ENCODE measurements around the gene LANCL2. TPM values are rescaled to one million over a fixed set of nuclear protein-coding genes. Genes with fewer than 3 reads are reported as not detected.

The LANCL2 gene
- total and polyA plus RNA-seq, 8 donors: 4.9 to 25.9 (median 16.4) TPM

DNA sequence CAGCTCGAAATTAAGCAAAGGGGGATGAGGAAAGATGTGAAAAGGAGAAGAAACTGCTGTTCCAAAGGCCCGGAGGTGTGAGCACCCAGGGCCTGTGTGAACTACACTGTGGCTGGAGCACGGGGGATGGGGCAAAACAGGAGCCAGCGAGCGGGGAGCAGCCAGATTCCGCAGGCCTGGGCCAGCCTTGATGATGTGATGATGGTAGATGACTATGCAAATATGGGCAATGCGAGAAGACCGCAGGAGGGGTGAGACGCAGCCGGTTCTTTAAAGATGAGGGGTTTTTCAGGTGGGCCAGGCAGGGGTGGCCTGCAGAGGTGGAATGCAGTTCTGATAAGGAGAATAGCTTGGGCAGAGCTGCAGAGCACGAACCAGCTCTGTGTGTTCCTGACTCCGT, 61.5 kb downstream of the LANCL2 start:
- TF ChIP-seq, protein P1, sequence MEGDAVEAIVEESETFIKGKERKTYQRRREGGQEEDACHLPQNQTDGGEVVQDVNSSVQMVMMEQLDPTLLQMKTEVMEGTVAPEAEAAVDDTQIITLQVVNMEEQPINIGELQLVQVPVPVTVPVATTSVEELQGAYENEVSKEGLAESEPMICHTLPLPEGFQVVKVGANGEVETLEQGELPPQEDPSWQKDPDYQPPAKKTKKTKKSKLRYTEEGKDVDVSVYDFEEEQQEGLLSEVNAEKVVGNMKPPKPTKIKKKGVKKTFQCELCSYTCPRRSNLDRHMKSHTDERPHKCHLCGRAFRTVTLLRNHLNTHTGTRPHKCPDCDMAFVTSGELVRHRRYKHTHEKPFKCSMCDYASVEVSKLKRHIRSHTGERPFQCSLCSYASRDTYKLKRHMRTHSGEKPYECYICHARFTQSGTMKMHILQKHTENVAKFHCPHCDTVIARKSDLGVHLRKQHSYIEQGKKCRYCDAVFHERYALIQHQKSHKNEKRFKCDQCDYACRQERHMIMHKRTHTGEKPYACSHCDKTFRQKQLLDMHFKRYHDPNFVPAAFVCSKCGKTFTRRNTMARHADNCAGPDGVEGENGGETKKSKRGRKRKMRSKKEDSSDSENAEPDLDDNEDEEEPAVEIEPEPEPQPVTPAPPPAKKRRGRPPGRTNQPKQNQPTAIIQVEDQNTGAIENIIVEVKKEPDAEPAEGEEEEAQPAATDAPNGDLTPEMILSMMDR (IDR thresholded peaks at IDR 0.05): no peak
- 75 to 86% (median 84%) methylated on average over 12 of the region's 12 CpGs for WGBS, 5 donors

DNA sequence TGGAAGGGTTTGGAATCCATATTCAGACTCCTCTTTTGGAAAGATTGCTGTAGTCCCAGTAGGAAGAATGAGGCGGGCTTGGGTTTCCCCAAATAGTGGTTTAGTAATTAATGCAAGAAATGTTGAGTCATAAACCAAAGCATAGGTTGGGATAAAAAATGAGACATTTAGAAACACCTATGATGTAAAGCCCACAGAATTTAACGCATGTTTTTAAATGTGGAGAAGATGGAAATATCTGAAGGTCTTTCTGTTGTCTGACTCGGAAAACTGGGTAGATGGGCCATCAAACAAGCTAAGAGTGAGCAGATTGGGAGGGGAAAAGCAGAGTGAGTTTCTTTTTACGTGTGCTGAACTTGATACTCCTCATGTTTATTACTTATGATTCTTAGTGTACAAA, 62.2 kb downstream of the LANCL2 start:
- Histone ChIP-seq H3K4me3 (no peak overlapping the region), H3K27me3 (no peaks in the 10 kb centered on the region), H3K27ac (no peak overlapping the region), H3K9me3 (no peaks in the 10 kb centered on the region), H3K4me1 (peaks cover 6 to 26% (median 19%) of the 10 kb centered on the region in 4 donors), H3K36me3 (peaks cover 0 to 35% (median 26%) of the 10 kb centered on the region in 4 donors)
- intact Hi-C loops (cut with DNase I; ENCODE audit: low total_unique reads): no loop called here
- WGBS, 5 donors: 60 to 77% (median 68%) methylated on average over 4 of the region's 4 CpGs
- no peak for DNase-seq
- TF ChIP-seq EP300 (IDR thresholded peaks at IDR 0.05) (no peak), POLR2AphosphoS5 (IDR thresholded peaks at IDR 0.05) (no peak), POLR2A (IDR thresholded peaks at IDR 0.05) (no peak)
- TF ChIP-seq, protein P1 (IDR thresholded peaks at IDR 0.05): no peak

More for the DNA sequence above, 61.5 kb downstream of the LANCL2 start:
- peaks cover 0 to 35% (median 24%) of the 10 kb centered on the region in 4 donors for H3K36me3 ChIP-seq
- intact Hi-C loops (cut with DNase I; ENCODE audit: low total_unique reads): no loop called here
- no peak for DNase-seq
- no peaks in the 10 kb centered on the region for H3K9me3 ChIP-seq
- no peaks in the 10 kb centered on the region for H3K27me3 ChIP-seq
- H3K27ac ChIP-seq: no peak overlapping the region
- peaks cover 2 to 19% (median 15%) of the 10 kb centered on the region in 4 donors for H3K4me1 ChIP-seq
- H3K4me3 ChIP-seq: no peak overlapping the region

DNA sequence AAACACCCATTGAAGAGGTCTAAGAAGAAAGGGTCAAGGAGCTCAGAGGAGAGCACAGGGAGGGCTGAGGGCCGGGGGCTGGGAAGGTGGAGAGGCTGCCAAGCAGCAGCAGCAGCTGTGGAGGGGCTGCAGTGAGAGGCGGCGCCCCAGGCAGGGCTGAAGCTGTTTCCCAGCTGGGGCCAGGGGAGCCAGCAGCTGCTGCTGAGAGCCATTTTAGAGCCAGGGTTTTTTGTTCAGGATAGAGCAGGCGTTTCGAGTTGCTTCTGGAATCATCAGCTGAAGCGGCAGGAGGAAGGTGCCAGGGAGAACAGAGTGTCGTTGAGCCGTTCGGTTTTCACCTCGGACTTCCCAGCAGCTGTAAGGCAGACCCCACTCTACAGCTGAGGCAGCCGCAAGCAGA, 62.7 kb downstream of the LANCL2 start:
- Histone ChIP-seq H3K36me3 (peaks cover 0 to 35% (median 26%) of the 10 kb centered on the region in 4 donors), H3K27ac (no peak overlapping the region), H3K27me3 (no peaks in the 10 kb centered on the region), H3K9me3 (no peaks in the 10 kb centered on the region), H3K4me3 (no peak overlapping the region), H3K4me1 (peaks cover 11 to 30% (median 23%) of the 10 kb centered on the region in 4 donors)
- WGBS, 5 donors: 64 to 88% (median 82%) methylated on average over 11 of the region's 11 CpGs
- DNase-seq: peak in 1 of 2 donors; percentile 65
- intact Hi-C loops (cut with DNase I; ENCODE audit: low total_unique reads): no loop called here
- TF ChIP-seq, protein P1 (IDR thresholded peaks at IDR 0.05): no peak
- TF ChIP-seq EP300 (IDR thresholded peaks at IDR 0.05): no peak
- no peak for TF ChIP-seq POLR2AphosphoS5 (IDR thresholded peaks at IDR 0.05)
- no peak for TF ChIP-seq POLR2A (IDR thresholded peaks at IDR 0.05)

DNA sequence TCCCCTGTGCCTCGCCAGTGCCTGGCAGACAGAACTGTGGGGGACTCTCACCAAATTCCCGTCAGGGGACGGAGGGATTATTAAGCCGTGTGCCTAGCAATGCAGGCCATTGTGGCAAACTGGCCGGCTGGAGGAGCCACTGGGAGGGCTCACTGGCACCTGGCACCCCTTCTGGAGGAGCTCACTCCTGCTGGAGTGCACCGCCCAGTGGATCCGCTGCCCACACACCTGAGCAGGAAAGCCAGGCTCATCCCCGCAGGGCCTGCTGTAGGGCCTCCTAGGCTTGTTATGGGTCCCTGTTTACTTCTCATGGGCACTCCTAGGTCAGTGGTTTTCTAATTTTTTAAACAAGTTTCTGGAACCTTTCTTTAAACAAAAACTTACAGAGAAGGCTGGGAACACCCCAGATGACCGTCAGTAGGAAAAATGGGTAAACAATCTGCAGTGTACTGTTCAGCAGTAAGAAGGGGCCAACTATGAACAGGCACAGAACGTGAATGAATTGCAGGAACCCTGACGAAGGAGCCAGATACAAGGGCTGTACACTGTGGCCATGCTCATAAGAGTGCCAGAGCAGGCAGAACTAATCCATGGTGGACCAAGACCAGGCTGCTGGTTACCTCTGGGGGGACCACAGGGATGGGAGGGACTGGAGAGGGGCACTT, 64.8 kb downstream of the LANCL2 start:
- Histone ChIP-seq H3K9me3 (no peaks in the 10 kb centered on the region), H3K36me3 (peaks cover 0 to 34% (median 26%) of the 10 kb centered on the region in 4 donors), H3K4me3 (no peak overlapping the region), H3K4me1 (peaks cover 14 to 37% (median 28%) of the 10 kb centered on the region in 4 donors), H3K27me3 (no peaks in the 10 kb centered on the region), H3K27ac (peak overlapping the region in 1 of 5 donors; percentile 6)
- TF ChIP-seq POLR2A (IDR thresholded peaks at IDR 0.05) (no peak), POLR2AphosphoS5 (IDR thresholded peaks at IDR 0.05) (no peak), EP300 (IDR thresholded peaks at IDR 0.05) (no peak)
- TF ChIP-seq, protein P1 (IDR thresholded peaks at IDR 0.05): no peak
- 54 to 73% (median 58%) methylated on average over 9 to 11 of the region's 11 CpGs for WGBS, 5 donors
- intact Hi-C loops (cut with DNase I; ENCODE audit: low total_unique reads): no loop called here
- DNase-seq: no peak

Data from stomach (tissue), 9 donors.